AG09319 (cell line): ENCODE data around the gene NFKBIA.

ENCODE experiments used
- DNase-seq: peaks from one replicate; pipeline ENCODE4 v3.0.0-alpha.2; 2010; ENCODE audit warnings: low read depth; ENCODE audit errors: extremely low read depth
- CTCF ChIP-seq: IDR thresholded peaks from 2 replicates; pipeline ENCODE4 v1.5.1; 2011; ENCODE audit warnings: low read depth, mild to moderate bottlenecking, inconsistent platforms, low read length, moderate library complexity

Gene NFKBIA

DNA sequence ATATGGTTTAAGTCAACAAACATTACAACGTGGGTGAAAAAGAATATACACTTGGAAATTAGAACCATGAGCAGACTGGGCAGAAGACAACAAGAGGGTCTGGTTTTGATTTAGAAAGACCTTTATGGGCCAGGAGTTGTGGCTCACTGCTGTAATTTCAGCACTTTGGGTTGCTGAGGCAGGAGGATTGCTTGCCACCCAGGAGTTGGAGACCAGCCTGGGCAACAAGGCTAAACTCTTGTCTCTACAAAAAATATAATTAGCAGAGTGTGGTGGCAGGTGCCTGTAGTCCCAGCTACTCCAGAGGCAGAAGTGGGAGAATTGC lies 2.7 kb upstream of the NFKBIA start:
- DNase-seq: no peak
- TF ChIP-seq CTCF: no peak

DNA sequence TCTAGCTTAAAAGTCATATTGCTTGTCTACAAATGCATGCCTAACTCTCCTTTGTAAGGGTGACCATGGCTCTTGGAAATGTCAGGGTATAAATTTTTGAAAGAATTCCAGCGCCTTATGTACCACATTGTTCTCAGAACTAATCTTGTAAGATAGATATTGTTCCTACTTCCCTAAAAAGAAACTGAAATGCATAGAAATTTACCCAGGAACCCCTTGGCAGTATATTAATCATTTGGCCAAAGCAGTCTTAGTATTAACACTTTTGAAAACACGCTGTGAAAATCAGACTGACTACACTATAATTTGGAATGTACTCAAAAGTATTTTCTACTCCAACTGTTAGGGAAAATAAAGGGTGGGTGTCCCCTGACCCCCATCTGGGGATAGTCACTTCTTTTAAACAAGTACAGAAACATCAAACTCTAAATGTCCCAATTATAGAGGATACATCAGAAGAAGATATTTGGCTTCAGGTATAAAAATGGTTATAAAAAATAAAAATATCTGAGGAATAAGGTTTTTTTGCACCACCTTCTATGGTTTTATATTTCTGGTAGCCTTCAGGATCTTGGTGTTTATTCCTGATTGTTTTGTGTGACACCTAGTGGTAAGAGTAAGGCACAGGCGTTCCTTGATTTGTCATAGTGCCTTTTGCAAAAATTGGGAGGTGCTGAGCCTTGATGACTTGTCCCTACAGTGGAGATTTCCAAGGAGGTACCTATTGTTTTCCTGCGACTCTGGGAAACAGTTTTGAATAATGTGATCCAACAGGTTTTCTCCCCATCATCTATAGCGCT lies 2.2 kb upstream of the NFKBIA start:
- no peak for DNase-seq
- TF ChIP-seq CTCF: peak; percentile 83

DNA sequence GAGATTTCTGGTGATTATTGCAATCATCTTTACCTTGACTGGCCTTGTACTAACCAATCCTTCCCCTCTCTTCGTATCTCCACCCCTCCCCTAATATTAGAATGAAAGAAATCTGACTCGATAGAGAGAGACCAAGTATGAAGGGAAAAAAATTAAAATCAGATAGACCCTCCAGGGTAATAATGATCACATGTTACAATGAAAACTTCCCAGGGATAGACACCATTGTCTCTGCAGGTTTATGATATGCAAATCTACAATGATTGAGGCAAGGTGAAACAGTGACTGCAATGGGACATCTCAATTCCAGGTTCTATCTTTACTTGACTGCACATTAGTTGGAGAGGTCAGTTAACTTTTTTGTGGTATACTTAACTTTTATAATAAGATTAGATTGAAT lies 1.5 kb upstream of the NFKBIA start:
- DNase-seq: no peak
- TF ChIP-seq CTCF: no peak

GRCh38 chr14:35405304-35405996 lies 901 bp upstream of the NFKBIA start:
- TF ChIP-seq CTCF: no peak
- DNase-seq: no peak

GRCh38 chr14:35403603-35404448 lies 723 bp downstream of the NFKBIA start:
- peak; percentile 90 for DNase-seq
- no peak for TF ChIP-seq CTCF

- no peak for TF ChIP-seq CTCF
- no peak for DNase-seq
Measured at GRCh38 chr14:35403114-35403602, 1.4 kb downstream of the NFKBIA start.
